Body of pancreas (tissue), 4 donors: ENCODE results near the gene HSPA12A.

ENCODE experiments used
- POLR2A ChIP-seq, 3 donors: fragments of 450-650 bp; IDR thresholded peaks; one replicate each; pipeline ENCODE4 v1.6.1; 2016; ENCODE audit warnings: antibody characterized with exemption in 3 of 3, mild to moderate bottlenecking in 2 of 3
- TF ChIP-seq, protein P1 (sequence below), 7 experiments: fragments of 450-650 bp in 4 of 7; fragments of 200-600 bp in 3 of 7; sonication (generic) in 3 of 7; IDR thresholded peaks; one replicate each; pipeline ENCODE4 v1.5.1; 2016 to 2019; ENCODE audit warnings: antibody characterized with exemption in 7 of 7

DNA sequence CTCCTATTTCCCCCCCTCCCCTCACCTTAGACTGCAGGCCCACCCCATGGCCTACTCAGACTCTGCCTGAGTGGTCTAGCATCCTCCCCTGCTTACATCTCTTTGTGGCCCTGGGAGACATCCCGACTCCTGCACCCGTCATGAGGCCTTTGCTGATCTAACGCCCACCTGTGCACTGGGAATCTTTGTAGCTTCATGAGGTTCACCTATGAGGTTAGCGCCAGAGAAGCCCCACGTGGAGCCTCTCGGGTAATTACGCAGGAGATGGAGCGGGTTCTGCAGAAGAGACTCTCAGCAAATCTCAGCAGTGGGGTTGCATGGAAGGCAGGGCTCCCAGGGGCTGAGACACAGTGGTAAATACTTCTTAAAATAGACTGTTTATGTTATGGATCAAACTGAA is 43.5 kb upstream of the HSPA12A start:
- TF ChIP-seq, protein P1, sequence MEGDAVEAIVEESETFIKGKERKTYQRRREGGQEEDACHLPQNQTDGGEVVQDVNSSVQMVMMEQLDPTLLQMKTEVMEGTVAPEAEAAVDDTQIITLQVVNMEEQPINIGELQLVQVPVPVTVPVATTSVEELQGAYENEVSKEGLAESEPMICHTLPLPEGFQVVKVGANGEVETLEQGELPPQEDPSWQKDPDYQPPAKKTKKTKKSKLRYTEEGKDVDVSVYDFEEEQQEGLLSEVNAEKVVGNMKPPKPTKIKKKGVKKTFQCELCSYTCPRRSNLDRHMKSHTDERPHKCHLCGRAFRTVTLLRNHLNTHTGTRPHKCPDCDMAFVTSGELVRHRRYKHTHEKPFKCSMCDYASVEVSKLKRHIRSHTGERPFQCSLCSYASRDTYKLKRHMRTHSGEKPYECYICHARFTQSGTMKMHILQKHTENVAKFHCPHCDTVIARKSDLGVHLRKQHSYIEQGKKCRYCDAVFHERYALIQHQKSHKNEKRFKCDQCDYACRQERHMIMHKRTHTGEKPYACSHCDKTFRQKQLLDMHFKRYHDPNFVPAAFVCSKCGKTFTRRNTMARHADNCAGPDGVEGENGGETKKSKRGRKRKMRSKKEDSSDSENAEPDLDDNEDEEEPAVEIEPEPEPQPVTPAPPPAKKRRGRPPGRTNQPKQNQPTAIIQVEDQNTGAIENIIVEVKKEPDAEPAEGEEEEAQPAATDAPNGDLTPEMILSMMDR (IDR thresholded peaks at IDR 0.05) = no peak
- TF ChIP-seq POLR2A (IDR thresholded peaks at IDR 0.05) = no peak
